HG03520 (cell line): ENCODE data around the gene ZFP36L1.
"Not testable (repeated sequence)": the region's sequence is repeated elsewhere in the genome, so short reads cannot be mapped to it uniquely, and the experiment has no call there.

Source experiments
- ATAC-seq: cut with Tn5 transposase; IDR thresholded peaks from one replicate; pipeline ENCODE4 v1.9.1; 2021; ENCODE audit warnings: mild to moderate bottlenecking, moderate library complexity; ENCODE audit not compliant: unreplicated experiment

Gene ZFP36L1

GRCh38 chr14:68767248-68767645, 25.6 kb downstream of the ZFP36L1 start:
- no peak for ATAC-seq

GRCh38 chr14:68766299-68767247, 26.3 kb downstream of the ZFP36L1 start:
- ATAC-seq: no peak

GRCh38 chr14:68763843-68764242, 29.0 kb downstream of the ZFP36L1 start:
- not testable (repeated sequence) for ATAC-seq

GRCh38 chr14:68762953-68763764, 29.7 kb downstream of the ZFP36L1 start:
- no peak for ATAC-seq

GRCh38 chr14:68761391-68761790, 31.5 kb downstream of the ZFP36L1 start:
- no peak for ATAC-seq

- ATAC-seq: no peak
Measured at GRCh38 chr14:68760761-68761160, 32.1 kb downstream of the ZFP36L1 start.

- ATAC-seq: no peak
Measured at GRCh38 chr14:68759937-68760336, 32.9 kb downstream of the ZFP36L1 start.

GRCh38 chr14:68759017-68759560, 33.8 kb downstream of the ZFP36L1 start:
- ATAC-seq: no peak

- no peak for ATAC-seq
Measured at GRCh38 chr14:68758301-68758700, 34.6 kb downstream of the ZFP36L1 start.

- ATAC-seq: no peak
Measured at GRCh38 chr14:68757618-68758081, 35.2 kb downstream of the ZFP36L1 start.

GRCh38 chr14:68756734-68757133, 36.1 kb downstream of the ZFP36L1 start:
- no peak for ATAC-seq

- ATAC-seq: no peak
Measured at GRCh38 chr14:68756000-68756481, 36.8 kb downstream of the ZFP36L1 start.

- ATAC-seq: no peak
Measured at GRCh38 chr14:68755016-68755353, 37.9 kb downstream of the ZFP36L1 start.

GRCh38 chr14:68753690-68754089, 39.2 kb downstream of the ZFP36L1 start:
- ATAC-seq: no peak

GRCh38 chr14:68752271-68753006, 40.4 kb downstream of the ZFP36L1 start:
- no peak for ATAC-seq

- ATAC-seq: no peak
Measured at GRCh38 chr14:68749487-68750475, 43.1 kb downstream of the ZFP36L1 start.

- ATAC-seq: no peak
Measured at GRCh38 chr14:68748691-68749090, 44.2 kb downstream of the ZFP36L1 start.

GRCh38 chr14:68748260-68748659, 44.6 kb downstream of the ZFP36L1 start:
- ATAC-seq: no peak

- ATAC-seq: no peak
Measured at GRCh38 chr14:68747393-68747792, 45.5 kb downstream of the ZFP36L1 start.
